GM12872 (cell line): ENCODE measurements around the gene ELK4.
A peak's percentile ranks its signal among the peaks of the same experiment; 100 is the strongest.

Experiments used
- TF ChIP-seq, protein P1 (sequence below): IDR thresholded peaks from 3 replicates; pipeline ENCODE4 v1.5.1; 2011; ENCODE audit warnings: low read depth, mild to moderate bottlenecking, low read length, moderate library complexity; ENCODE audit not compliant: insufficient read depth

Gene ELK4

DNA sequence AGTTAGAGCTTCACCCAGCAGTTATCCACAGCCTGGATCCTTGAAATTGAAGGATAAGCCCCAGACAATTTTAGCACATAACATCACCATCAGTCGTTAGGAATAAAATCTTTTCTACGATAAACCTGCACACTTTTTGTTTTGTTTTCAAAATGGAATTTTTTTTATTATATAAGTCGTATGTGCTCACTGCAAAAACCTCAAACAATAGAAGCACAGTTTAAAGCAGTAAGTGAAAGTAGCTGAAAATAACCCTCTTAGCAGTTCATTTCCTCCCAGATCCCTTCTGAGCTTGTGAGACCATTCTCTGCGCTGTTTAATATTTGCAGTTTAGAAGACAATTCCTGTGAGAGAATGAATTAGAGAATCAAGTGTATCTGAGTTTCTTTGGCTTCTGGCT is 38.3 kb downstream of the ELK4 start:
- TF ChIP-seq, protein P1, sequence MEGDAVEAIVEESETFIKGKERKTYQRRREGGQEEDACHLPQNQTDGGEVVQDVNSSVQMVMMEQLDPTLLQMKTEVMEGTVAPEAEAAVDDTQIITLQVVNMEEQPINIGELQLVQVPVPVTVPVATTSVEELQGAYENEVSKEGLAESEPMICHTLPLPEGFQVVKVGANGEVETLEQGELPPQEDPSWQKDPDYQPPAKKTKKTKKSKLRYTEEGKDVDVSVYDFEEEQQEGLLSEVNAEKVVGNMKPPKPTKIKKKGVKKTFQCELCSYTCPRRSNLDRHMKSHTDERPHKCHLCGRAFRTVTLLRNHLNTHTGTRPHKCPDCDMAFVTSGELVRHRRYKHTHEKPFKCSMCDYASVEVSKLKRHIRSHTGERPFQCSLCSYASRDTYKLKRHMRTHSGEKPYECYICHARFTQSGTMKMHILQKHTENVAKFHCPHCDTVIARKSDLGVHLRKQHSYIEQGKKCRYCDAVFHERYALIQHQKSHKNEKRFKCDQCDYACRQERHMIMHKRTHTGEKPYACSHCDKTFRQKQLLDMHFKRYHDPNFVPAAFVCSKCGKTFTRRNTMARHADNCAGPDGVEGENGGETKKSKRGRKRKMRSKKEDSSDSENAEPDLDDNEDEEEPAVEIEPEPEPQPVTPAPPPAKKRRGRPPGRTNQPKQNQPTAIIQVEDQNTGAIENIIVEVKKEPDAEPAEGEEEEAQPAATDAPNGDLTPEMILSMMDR: no peak

DNA sequence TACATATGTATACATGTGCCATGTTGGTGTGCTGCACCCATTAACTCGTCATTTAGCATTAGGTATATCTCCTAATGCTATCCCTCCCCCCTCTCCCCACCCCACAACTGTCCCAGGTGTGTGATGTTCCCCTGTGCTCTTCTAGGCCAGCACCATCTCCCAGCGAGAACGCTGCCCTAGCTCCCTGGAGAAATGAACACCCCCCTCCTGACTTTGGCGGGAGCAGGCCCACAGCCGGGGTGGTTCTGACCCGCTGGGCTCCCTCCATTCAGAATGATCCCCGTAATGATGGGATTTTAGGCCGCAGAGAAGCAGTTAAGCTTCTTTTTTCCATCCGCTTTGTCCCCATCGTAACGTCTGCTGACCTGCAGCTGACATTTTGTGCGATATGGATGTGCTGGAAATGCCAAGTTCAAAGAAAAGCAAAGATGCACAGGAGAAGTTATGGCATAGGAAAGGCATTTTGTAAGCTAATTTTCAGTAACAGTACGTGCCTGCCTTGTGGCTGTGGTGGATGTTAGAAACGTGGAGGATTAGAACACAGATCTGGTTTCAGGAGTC is 39.3 kb downstream of the ELK4 start:
- TF ChIP-seq, protein P1: no peak

DNA sequence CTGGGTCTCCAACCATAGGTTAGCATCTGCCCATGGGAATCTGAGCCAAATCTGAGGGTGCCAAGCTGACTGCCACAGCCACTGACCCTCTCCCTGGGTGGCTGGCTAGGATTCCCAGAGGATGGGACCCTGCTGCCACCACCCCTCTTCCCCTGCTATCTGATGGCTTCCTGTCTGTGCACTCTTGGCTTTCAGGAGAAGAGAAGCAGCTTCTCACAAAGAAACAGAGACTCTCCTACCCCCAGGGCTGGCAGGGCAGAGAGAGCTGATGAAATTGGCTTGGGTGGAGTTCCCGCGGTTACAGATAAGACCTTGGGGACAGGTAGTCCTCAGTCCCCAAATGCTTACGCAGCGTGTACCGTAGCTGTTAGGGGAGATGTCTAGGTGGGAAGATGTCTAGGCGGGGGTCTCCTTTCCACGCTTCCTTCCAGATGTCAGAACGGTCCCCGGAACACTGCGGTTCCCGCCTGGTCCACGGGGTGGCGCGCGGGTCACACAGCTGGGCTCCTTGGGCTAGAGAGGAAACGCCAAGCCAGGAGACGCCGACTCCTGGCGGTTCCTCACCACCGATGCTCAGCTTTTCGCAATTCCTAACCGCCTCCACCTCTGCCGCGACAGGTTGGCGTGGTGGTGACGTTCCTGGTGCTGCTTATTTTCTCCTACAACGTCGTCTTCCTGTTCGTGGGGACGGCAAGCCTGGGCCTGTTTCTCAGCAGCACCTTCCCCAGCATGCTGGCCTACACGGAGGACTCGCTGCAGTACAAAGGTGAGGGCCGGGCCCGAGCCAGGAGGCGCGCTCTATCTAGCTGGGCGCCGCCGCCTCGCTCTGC is 40.1 kb downstream of the ELK4 start:
- TF ChIP-seq, protein P1: peak; percentile 98

DNA sequence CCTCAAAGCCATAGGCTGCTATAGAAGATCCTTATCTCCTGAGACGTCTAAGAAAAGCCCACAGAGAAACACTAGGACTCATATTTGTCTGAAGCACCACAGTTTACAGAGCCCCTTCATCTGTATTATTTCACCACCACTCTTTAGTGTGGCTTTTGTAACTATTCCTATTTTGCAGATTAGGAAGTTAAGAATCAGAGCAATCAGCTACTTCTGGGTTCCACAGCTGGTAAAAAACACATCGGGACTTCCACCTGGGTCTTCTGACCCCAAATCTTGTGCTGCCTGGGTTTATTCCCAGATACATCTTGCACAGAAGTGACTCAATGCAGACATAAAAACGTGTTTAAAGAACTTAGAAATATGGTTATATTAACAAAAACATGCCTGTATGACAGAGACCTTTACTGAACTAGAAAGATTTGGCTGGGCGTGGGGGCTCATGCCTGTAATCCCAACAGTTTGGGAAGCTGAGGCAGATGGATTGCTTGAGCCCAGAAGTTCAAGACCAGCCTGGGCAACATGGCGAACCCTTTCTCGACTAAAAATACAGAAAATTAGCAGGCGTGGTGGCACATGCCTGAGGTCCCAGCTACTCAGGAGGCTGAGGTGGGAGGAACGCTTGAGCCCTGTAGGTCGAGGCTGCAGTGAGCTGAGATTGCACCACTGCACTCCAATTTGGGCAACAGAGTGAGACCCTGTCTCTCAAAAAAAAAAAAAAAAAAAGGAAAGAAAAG is 40.9 kb downstream of the ELK4 start:
- TF ChIP-seq, protein P1: no peak

DNA sequence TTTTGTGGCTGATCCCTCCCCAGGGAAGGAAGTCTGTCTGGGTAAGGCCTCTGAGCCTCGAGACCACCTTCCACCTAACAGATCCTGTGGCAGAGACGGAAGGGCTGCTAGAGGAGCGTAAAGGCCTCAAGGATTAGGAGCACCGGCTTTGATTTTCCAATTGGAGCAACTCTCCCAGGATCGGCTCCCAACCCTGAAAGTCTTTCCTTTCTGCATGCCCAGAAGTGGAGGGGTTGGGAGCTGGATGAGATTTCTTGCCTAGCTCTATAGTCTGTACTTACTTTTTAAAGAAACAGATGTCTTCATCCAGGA is 41.4 kb downstream of the ELK4 start:
- TF ChIP-seq, protein P1: no peak

DNA sequence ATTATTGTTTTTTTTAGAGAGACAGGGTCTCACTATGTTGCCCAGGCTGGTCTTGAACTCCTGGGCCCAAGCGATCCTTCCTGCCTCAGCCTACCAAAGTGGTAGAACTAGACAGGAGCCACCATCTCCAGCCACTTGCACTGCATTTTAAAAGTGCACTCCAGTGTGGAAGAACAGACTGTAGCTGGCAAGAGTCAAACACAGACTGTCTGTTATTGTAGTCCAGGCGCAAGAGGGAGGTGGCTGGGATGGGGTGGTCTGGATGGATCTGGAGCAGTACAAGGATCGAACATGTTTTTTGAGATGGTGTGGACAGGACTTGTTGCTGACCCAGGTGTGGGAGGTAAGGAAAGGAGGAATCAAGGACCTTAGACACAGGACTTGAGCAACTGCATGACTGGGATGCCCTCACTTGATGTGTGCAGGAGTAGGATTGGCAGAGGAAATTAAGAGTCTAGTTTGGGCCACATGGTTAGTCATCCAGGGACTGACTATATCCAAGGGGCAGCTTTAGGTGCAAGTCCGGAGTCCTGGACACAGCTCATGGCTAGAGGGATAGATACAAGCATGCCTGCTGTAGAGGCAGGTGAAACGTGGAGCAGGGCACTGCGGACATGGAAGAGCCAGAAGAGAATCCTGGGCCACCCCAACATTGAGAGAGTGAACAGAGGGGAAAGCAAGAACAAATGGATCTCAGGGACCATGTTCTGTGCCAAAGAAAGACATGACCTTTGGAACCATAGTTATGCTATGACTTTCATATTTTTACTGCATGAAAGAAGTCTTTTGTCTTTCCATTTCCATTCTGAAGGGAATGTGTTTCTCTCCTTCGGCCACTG is 42.0 kb downstream of the ELK4 start:
- TF ChIP-seq, protein P1: no peak

DNA sequence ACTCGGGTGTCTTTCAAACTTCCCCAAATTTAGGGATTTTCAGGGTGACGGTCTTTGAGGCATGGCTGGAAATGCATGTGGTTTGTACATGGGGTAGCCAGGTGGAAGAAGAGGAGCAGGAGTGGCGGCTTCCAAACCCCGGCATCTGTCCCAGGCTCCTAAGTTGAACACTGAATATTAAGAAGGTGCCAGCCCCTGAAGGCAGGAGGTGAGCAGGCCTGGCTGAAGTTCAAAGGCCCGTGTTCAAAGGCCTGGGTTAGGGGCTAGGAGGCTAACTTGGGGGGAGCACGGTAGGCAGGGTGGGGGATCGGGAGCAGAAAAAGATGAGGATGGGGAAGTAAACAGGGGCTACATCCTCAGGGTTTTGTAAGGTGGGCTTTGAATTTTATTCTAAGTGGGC is 42.8 kb downstream of the ELK4 start:
- TF ChIP-seq, protein P1: no peak
